Naive thymus-derived CD4-positive, alpha-beta T cell (primary cell): ENCODE data around the gene BCL11A. TPM values are rescaled to one million over a fixed set of nuclear protein-coding genes. Genes with fewer than 3 reads are reported as not detected.

ENCODE experiments used
- ATAC-seq: fragments of 150-1000 bp; cut with Tn5 transposase; 2 replicates; pipeline ENCODE4 v1.10.0; 2021; ENCODE audit warnings: mild to moderate bottlenecking, moderate library complexity
- CTCF ChIA-PET: fragments of 350-600 bp; sonication (Branson Sonifier 250); formaldehyde crosslinking; loops from one replicate; lab custom pipeline; 2021; ENCODE audit warnings: antibody characterized with exemption; lab: Charles Lee
- POLR2A ChIA-PET: fragments of 350-600 bp; sonication (Branson Sonifier 250); formaldehyde crosslinking; loops from one replicate; lab custom pipeline; 2021; ENCODE audit warnings: antibody characterized with exemption, inconsistent platforms; lab: Charles Lee
- DNase-seq, 9 donors: peaks; one replicate each; pipeline versions ENCODE4 v3.0.0 to v3.0.0-alpha.2; 2020 to 2022; ENCODE audit warnings: mixed read lengths in 1 of 9
- H3K27ac ChIP-seq: one replicate; pipeline ENCODE4 v1.7.0; 2013; ENCODE audit warnings: mild to moderate bottlenecking, low read depth, low read length, moderate library complexity
- H3K27me3 ChIP-seq, 2 donors: one replicate each; pipeline ENCODE4 v1.7.0; 2013; ENCODE audit warnings: low read length in 2 of 2, mild to moderate bottlenecking in 2 of 2, moderate library complexity in 2 of 2; ENCODE audit not compliant: control insufficient read depth in 2 of 2, insufficient read depth in 2 of 2
- H3K36me3 ChIP-seq, 3 experiments: 1 replicate in 2 of 3; 2 replicates in 1 of 3; pipeline ENCODE4 v1.7.0; 2013; ENCODE audit warnings: low read length in 3 of 3, mild to moderate bottlenecking in 3 of 3, moderate library complexity in 1 of 3; ENCODE audit not compliant: insufficient read depth in 3 of 3, control insufficient read depth in 2 of 3
- H3K4me1 ChIP-seq, 2 donors: one replicate each; pipeline ENCODE4 v1.7.0; 2013; ENCODE audit warnings: low read length in 2 of 2, mild to moderate bottlenecking in 2 of 2, moderate library complexity in 1 of 2; ENCODE audit not compliant: control insufficient read depth in 2 of 2, insufficient read depth in 2 of 2
- H3K4me3 ChIP-seq: 2 replicates; pipeline ENCODE4 v1.7.0; 2013; ENCODE audit warnings: mild to moderate bottlenecking, low read length
- H3K9me3 ChIP-seq, 3 experiments: 1 replicate in 2 of 3; 2 replicates in 1 of 3; pipeline ENCODE4 v1.7.0; 2013; ENCODE audit warnings: low read length in 3 of 3; ENCODE audit not compliant: control insufficient read depth in 2 of 3
- H3K27ac Mint-ChIP-seq, 9 donors: one replicate each; pipeline ENCODE4 v1.8.0; 2020 to 2022; ENCODE audit warnings: mixed read lengths in 9 of 9, mild to moderate bottlenecking in 8 of 9, moderate library complexity in 5 of 9, inconsistent platforms in 2 of 9
- H3K27me3 Mint-ChIP-seq, 5 donors: one replicate each; pipeline ENCODE4 v1.8.0; 2021 to 2022; ENCODE audit warnings: mixed read lengths in 5 of 5, mild to moderate bottlenecking in 1 of 5
- H3K36me3 Mint-ChIP-seq, 5 donors: one replicate each; pipeline ENCODE4 v1.8.0; 2020 to 2022; ENCODE audit warnings: mixed read lengths in 5 of 5, mild to moderate bottlenecking in 3 of 5, inconsistent platforms in 1 of 5
- H3K4me1 Mint-ChIP-seq, 7 donors: one replicate each; pipeline ENCODE4 v1.8.0; 2020 to 2022; ENCODE audit warnings: mixed read lengths in 7 of 7, mild to moderate bottlenecking in 3 of 7, inconsistent platforms in 1 of 7
- H3K4me3 Mint-ChIP-seq, 10 donors: one replicate each; pipeline ENCODE4 v1.8.0; 2020 to 2022; ENCODE audit warnings: mild to moderate bottlenecking in 10 of 10, mixed read lengths in 10 of 10, moderate library complexity in 6 of 10, inconsistent platforms in 2 of 10
- H3K9me3 Mint-ChIP-seq, 11 donors: one replicate each; pipeline ENCODE4 v1.8.0; 2020 to 2022; ENCODE audit warnings: mixed read lengths in 11 of 11, mild to moderate bottlenecking in 4 of 11, inconsistent platforms in 1 of 11, moderate library complexity in 1 of 11
- intact Hi-C, 2 donors: fragments of 100-400 bp; cut with micrococcal nuclease; formaldehyde crosslinking; loops; one replicate each; pipeline ENCODE4 v1.15.1; 2023
- polyA plus RNA-seq, 2 donors: library from polyadenylated mRNA; unstranded; fragments of 300-500 nt; fragmentation: Illumina TruSeq; gene quantifications; one replicate each; pipeline ENCODE4 v1.2.3, GENCODE V29; 2021
- total RNA-seq, 6 experiments: library from RNA in 5 of 6; stranded (reverse) in 5 of 6; gene quantifications; 1 replicate in 5 of 6; 2 replicates in 1 of 6; pipeline ENCODE4 v1.2.3 and lab custom pipeline; 2021 to 2026

The BCL11A gene
- total and polyA plus RNA-seq, 7 experiments from 2014 or later = 1.5 to 26.2 (median 2.5) TPM; not detected in 1

GRCh38 chr2:60527762-60528161 is 25.7 kb downstream of the BCL11A start:
- no peaks in the 10 kb centered on the region for H3K4me1 ChIP-seq
- POLR2A ChIA-PET = no interaction called here
- H3K27me3 Mint-ChIP-seq = peaks cover 34 to 65% (median 39%) of the 10 kb centered on the region in 5 donors

GRCh38 chr2:60526623-60527022 is 26.8 kb downstream of the BCL11A start:
- no peak overlapping the region for H3K4me3 Mint-ChIP-seq
- CTCF ChIA-PET = no interaction called here
- no peaks in the 10 kb centered on the region for H3K4me1 ChIP-seq

More at GRCh38 chr2:60527762-60528161, 25.7 kb downstream of the BCL11A start:
- H3K36me3 Mint-ChIP-seq = no peaks in the 10 kb centered on the region
- Histone ChIP-seq H3K36me3 (no peaks in the 10 kb centered on the region), H3K9me3 (no peaks in the 10 kb centered on the region), H3K4me3 (no peak overlapping the region), H3K27ac (no peak overlapping the region), H3K27me3 (no peaks in the 10 kb centered on the region)
- DNase-seq (no peak), ATAC-seq (no peak)
- peaks cover 0 to 2% (median 0%) of the 10 kb centered on the region in 11 donors for H3K9me3 Mint-ChIP-seq
- CTCF ChIA-PET = no interaction called here
- H3K4me3 Mint-ChIP-seq = no peak overlapping the region
- H3K4me1 Mint-ChIP-seq = peaks cover 0 to 27% (median 6%) of the 10 kb centered on the region in 7 donors
- H3K27ac Mint-ChIP-seq = peak overlapping the region in 1 of 9 donors; percentile 43
- intact Hi-C loops = no loop called here

DNA sequence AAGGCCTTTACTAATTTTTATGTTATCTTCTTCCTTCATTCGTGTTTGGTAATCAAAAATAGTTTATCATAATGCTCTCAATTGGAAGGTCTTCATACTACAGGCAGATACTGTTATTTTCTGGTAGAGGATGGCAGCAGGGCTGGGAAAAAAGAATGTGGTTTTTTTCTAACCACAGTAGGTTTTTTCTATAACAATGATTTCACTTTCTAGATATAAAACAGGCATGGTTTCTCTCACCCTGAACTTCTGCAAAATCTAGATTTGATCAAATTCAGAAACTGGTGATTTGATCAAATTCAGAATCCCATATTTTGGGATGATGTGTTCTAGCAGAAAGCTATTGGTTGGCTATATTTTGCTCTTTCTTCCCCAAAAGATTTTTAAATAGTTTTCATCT is 27.6 kb downstream of the BCL11A start:
- H3K36me3 Mint-ChIP-seq = no peaks in the 10 kb centered on the region
- ChIA-PET POLR2A (no interaction called here), CTCF (no interaction called here)
- peaks cover 0 to 26% (median 6%) of the 10 kb centered on the region in 7 donors for H3K4me1 Mint-ChIP-seq
- Histone ChIP-seq H3K4me3 (no peak overlapping the region), H3K9me3 (no peaks in the 10 kb centered on the region), H3K4me1 (no peaks in the 10 kb centered on the region), H3K27ac (no peak overlapping the region), H3K36me3 (no peaks in the 10 kb centered on the region), H3K27me3 (no peaks in the 10 kb centered on the region)
- peak overlapping the region in 2 of 10 donors; percentile 16 to 17 for H3K4me3 Mint-ChIP-seq
- peaks cover 0 to 2% (median 0%) of the 10 kb centered on the region in 11 donors for H3K9me3 Mint-ChIP-seq
- ATAC-seq (no peak), DNase-seq (peak in 2 of 9 donors; percentile 7 to 29)
- H3K27me3 Mint-ChIP-seq = peaks cover 23 to 53% (median 32%) of the 10 kb centered on the region in 5 donors
- H3K27ac Mint-ChIP-seq = peak overlapping the region in 1 of 9 donors; percentile 1
- intact Hi-C loops = no loop called here

More at GRCh38 chr2:60526623-60527022, 26.8 kb downstream of the BCL11A start:
- intact Hi-C loops = no loop called here
- H3K4me3 ChIP-seq = no peak overlapping the region
- POLR2A ChIA-PET = no interaction called here
- no peak for DNase-seq
- no peaks in the 10 kb centered on the region for H3K36me3 Mint-ChIP-seq
- H3K27me3 Mint-ChIP-seq = peaks cover 28 to 58% (median 34%) of the 10 kb centered on the region in 5 donors
- H3K36me3 ChIP-seq = no peaks in the 10 kb centered on the region
- no peak overlapping the region for H3K27ac ChIP-seq
- peaks cover 0 to 2% (median 0%) of the 10 kb centered on the region in 11 donors for H3K9me3 Mint-ChIP-seq
- ATAC-seq = peak; percentile 44
- no peak overlapping the region for H3K27ac Mint-ChIP-seq
- no peaks in the 10 kb centered on the region for H3K9me3 ChIP-seq
- no peaks in the 10 kb centered on the region for H3K27me3 ChIP-seq
- peaks cover 0 to 27% (median 6%) of the 10 kb centered on the region in 7 donors for H3K4me1 Mint-ChIP-seq

- ChIA-PET CTCF (no interaction called here), POLR2A (no interaction called here)
- DNase-seq = no peak
- no peak for ATAC-seq
- Mint-ChIP-seq H3K9me3 (peaks cover 0 to 2% (median 0%) of the 10 kb centered on the region in 11 donors), H3K27me3 (peaks cover 13 to 45% (median 25%) of the 10 kb centered on the region in 5 donors), H3K4me3 (no peak overlapping the region), H3K36me3 (no peaks in the 10 kb centered on the region), H3K4me1 (peaks cover 0 to 19% (median 6%) of the 10 kb centered on the region in 7 donors), H3K27ac (no peak overlapping the region)
- H3K4me1 ChIP-seq = no peaks in the 10 kb centered on the region
- H3K27ac ChIP-seq = no peak overlapping the region
- H3K36me3 ChIP-seq = no peaks in the 10 kb centered on the region
- H3K9me3 ChIP-seq = no peaks in the 10 kb centered on the region
- H3K4me3 ChIP-seq = no peak overlapping the region
- intact Hi-C loops = no loop called here
- H3K27me3 ChIP-seq = no peaks in the 10 kb centered on the region
These were observed 28.6 kb downstream of the BCL11A start for GRCh38 chr2:60524874-60525273.

- Mint-ChIP-seq H3K9me3 (peaks cover 0 to 2% (median 0%) of the 10 kb centered on the region in 11 donors), H3K4me1 (peaks cover 0 to 12% (median 4%) of the 10 kb centered on the region in 7 donors), H3K27me3 (peaks cover 7 to 37% (median 20%) of the 10 kb centered on the region in 5 donors), H3K4me3 (no peak overlapping the region), H3K36me3 (no peaks in the 10 kb centered on the region), H3K27ac (no peak overlapping the region)
- H3K27me3 ChIP-seq = no peaks in the 10 kb centered on the region
- CTCF ChIA-PET = no interaction called here
- no peak overlapping the region for H3K4me3 ChIP-seq
- no peaks in the 10 kb centered on the region for H3K4me1 ChIP-seq
- no peak overlapping the region for H3K27ac ChIP-seq
- POLR2A ChIA-PET = no interaction called here
- DNase-seq (no peak), ATAC-seq (peak; percentile 50)
- no peaks in the 10 kb centered on the region for H3K36me3 ChIP-seq
- intact Hi-C loops = no loop called here
- no peaks in the 10 kb centered on the region for H3K9me3 ChIP-seq
These were observed 29.5 kb downstream of the BCL11A start for GRCh38 chr2:60523963-60524362.

DNA sequence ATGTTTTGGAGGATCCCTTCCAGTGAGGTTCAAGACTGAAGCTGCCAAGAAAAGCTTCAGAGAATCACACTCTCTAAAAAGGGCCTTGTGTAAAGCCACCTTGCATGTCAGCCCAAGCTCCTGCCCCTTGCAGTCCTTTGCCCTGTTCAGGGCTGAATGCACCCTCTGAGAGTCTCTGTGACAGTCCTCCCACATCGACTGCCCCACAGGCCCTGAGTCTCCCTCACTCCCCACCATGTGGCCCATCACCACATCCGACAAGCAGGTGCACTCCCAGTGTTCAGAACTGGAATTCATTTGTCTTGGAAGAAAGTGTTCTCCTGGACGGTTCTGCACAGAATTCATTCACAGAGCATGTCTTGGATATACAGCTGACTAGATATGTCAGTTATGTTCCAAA is 31.0 kb downstream of the BCL11A start:
- Histone ChIP-seq H3K9me3 (no peaks in the 10 kb centered on the region), H3K27me3 (no peaks in the 10 kb centered on the region), H3K27ac (no peak overlapping the region), H3K36me3 (no peaks in the 10 kb centered on the region), H3K4me3 (no peak overlapping the region), H3K4me1 (no peaks in the 10 kb centered on the region)
- no peak for DNase-seq
- Mint-ChIP-seq H3K36me3 (no peaks in the 10 kb centered on the region), H3K4me3 (no peak overlapping the region), H3K27ac (no peak overlapping the region), H3K4me1 (peaks cover 0 to 14% (median 4%) of the 10 kb centered on the region in 7 donors), H3K9me3 (peaks cover 0 to 2% (median 0%) of the 10 kb centered on the region in 11 donors), H3K27me3 (peaks cover 5 to 22% (median 12%) of the 10 kb centered on the region in 5 donors)
- ChIA-PET POLR2A (no interaction called here), CTCF (interaction anchor here (1.5 kb wide), 1 partner anchor 11 kb away, joined by 4 read pairs; no protein-coding TSS in a partner anchor)
- ATAC-seq = no peak
- intact Hi-C loops = no loop called here

GRCh38 chr2:60521626-60522025 is 31.8 kb downstream of the BCL11A start:
- intact Hi-C loops = no loop called here
- Histone ChIP-seq H3K36me3 (no peaks in the 10 kb centered on the region), H3K27ac (no peak overlapping the region), H3K9me3 (no peaks in the 10 kb centered on the region), H3K4me3 (no peak overlapping the region), H3K27me3 (no peaks in the 10 kb centered on the region), H3K4me1 (no peaks in the 10 kb centered on the region)
- DNase-seq (no peak), ATAC-seq (no peak)
- ChIA-PET CTCF (no interaction called here), POLR2A (no interaction called here)
- Mint-ChIP-seq H3K27me3 (peaks cover 0 to 21% (median 10%) of the 10 kb centered on the region in 5 donors), H3K4me3 (no peak overlapping the region), H3K36me3 (no peaks in the 10 kb centered on the region), H3K4me1 (peaks cover 0 to 17% (median 4%) of the 10 kb centered on the region in 7 donors), H3K9me3 (peaks cover 0 to 2% (median 0%) of the 10 kb centered on the region in 11 donors), H3K27ac (peak overlapping the region in 1 of 9 donors; percentile 23)
